ENCODE measurements around the gene PDAP1. TPM values are rescaled to one million over a fixed set of nuclear protein-coding genes. Genes with fewer than 3 reads are reported as not detected.
A peak's percentile ranks its signal among the peaks of the same experiment; 100 is the strongest.

PDAP1 gene
- total and polyA plus RNA-seq, 9 of the 15 experiments (the other 6 are each of a cell fraction or from before 2014, with no cell fraction given), result 10.2 to 315 (median 129) TPM

GRCh38 chr7:99374111-99375064 lies 34.0 kb downstream of the PDAP1 start, which contains the start of gene ARPC1B (continued):
- no peak for TF ChIP-seq POLR3G (IDR thresholded peaks at IDR 0.05; ENCODE audit: extremely low read depth, insufficient read length, insufficient replicate concordance)
- no peak for TF ChIP-seq ZC3H8 (IDR thresholded peaks at IDR 0.05)
- TF ChIP-seq GABPA (tag; conservative IDR thresholded peaks at IDR 0.05; ENCODE audit: low read depth), result peak; percentile 7; the same call in 1 of the 2 replicates
- no peak for TF ChIP-seq NCOA2 (IDR thresholded peaks at IDR 0.05; ENCODE audit: partially characterized antibody in 2 of 2)
- no peak for TF ChIP-seq ZNF518B (CRISPR knock-in tag; IDR thresholded peaks at IDR 0.05)
- TF ChIP-seq TAF1 (IDR thresholded peaks at IDR 0.05; ENCODE audit: control insufficient read depth, extremely low read depth, insufficient read depth, low read length, severe bottlenecking), result peak; percentile 93
- TF ChIP-seq SRSF9 (IDR thresholded peaks at IDR 0.05; ENCODE audit: borderline replicate concordance, low read depth, low read length), result no peak
- TF ChIP-seq ZNF23 (CRISPR knock-in tag; IDR thresholded peaks at IDR 0.05), result no peak
- TF ChIP-seq ATF6 (CRISPR knock-in tag; IDR thresholded peaks at IDR 0.05), result no peak
- TF ChIP-seq ESRRB (CRISPR knock-in tag; IDR thresholded peaks at IDR 0.05; ENCODE audit: borderline replicate concordance), result no peak
- TF ChIP-seq FOXO4 (CRISPR knock-in tag; IDR thresholded peaks at IDR 0.05), result no peak
- no peak for TF ChIP-seq CREBBP (IDR thresholded peaks at IDR 0.05; ENCODE audit: low read depth, low read length)
- no peak; the same call in 1 of the 2 replicates for TF ChIP-seq ZNF592 (IDR thresholded peaks at IDR 0.05)

Data from K562 (cell line).